Common myeloid progenitor, CD34-positive (primary cell): ENCODE measurements around the gene PTPRN2.

Source experiments
- CTCF ChIA-PET: fragments of 350-600 bp; sonication (Branson Sonifier 250); formaldehyde crosslinking; loops from one replicate; lab custom pipeline; 2021; ENCODE audit warnings: antibody characterized with exemption; lab: Charles Lee
- POLR2A ChIA-PET: fragments of 350-600 bp; sonication (Branson Sonifier 250); formaldehyde crosslinking; loops from one replicate; lab custom pipeline; 2021; ENCODE audit warnings: antibody characterized with exemption; lab: Charles Lee
- DNase-seq, 3 donors: peaks; one replicate each; pipeline versions ENCODE4 v3.0.0 to v3.0.0-alpha.2; 2013
- H3K27ac ChIP-seq, 2 experiments: 1 replicate in 1 of 2; 2 replicates in 1 of 2; pipeline ENCODE4 v1.7.0; 2013; ENCODE audit warnings: inconsistent platforms in 2 of 2, low read length in 2 of 2, mild to moderate bottlenecking in 2 of 2, low read depth in 1 of 2, moderate library complexity in 1 of 2; ENCODE audit not compliant: severe bottlenecking in 2 of 2, insufficient read depth in 1 of 2, poor library complexity in 1 of 2
- H3K27me3 ChIP-seq, 5 experiments: replicated peaks in 2 of 5; 1 replicate in 3 of 5; 2 replicates in 2 of 5; pipeline versions ENCODE4 v1.6.1 to v1.7.0; 2013; ENCODE audit warnings: low read length in 4 of 5, mild to moderate bottlenecking in 2 of 5, moderate library complexity in 2 of 5, inconsistent platforms in 1 of 5; ENCODE audit not compliant: insufficient read depth in 5 of 5, control insufficient read depth in 4 of 5
- H3K36me3 ChIP-seq, 4 experiments: 1 replicate in 2 of 4; 2 replicates in 2 of 4; pipeline versions ENCODE4 v1.6.1 to v1.7.0; 2013; ENCODE audit warnings: low read length in 3 of 4, control low read depth in 1 of 4, mild to moderate bottlenecking in 1 of 4; ENCODE audit not compliant: control insufficient read depth in 4 of 4, insufficient read depth in 4 of 4
- H3K4me1 ChIP-seq, 4 experiments: 1 replicate in 3 of 4; 2 replicates in 1 of 4; pipeline versions ENCODE4 v1.6.1 to v1.7.1; 2013; ENCODE audit warnings: low read length in 3 of 4, mild to moderate bottlenecking in 3 of 4, control low read depth in 1 of 4, inconsistent platforms in 1 of 4, moderate library complexity in 1 of 4; ENCODE audit not compliant: control insufficient read depth in 4 of 4, insufficient read depth in 4 of 4; ENCODE audit errors: control extremely low read depth in 1 of 4
- H3K4me3 ChIP-seq, 7 experiments: 1 replicate in 4 of 7; 2 replicates in 3 of 7; pipeline versions ENCODE4 v1.5.1 to v1.7.0; 2013; ENCODE audit warnings: mild to moderate bottlenecking in 7 of 7, low read length in 6 of 7, moderate library complexity in 6 of 7, inconsistent platforms in 2 of 7, low read depth in 2 of 7, control low read depth in 1 of 7; ENCODE audit not compliant: insufficient read depth in 4 of 7, control insufficient read depth in 1 of 7; ENCODE audit errors: extremely low read depth in 1 of 7
- H3K9me3 ChIP-seq, 5 experiments: 1 replicate in 4 of 5; 2 replicates in 1 of 5; pipeline versions ENCODE4 v1.6.1 to v1.7.1; 2013; ENCODE audit warnings: low read length in 4 of 5, mild to moderate bottlenecking in 2 of 5, inconsistent platforms in 1 of 5, low read depth in 1 of 5, moderate library complexity in 1 of 5; ENCODE audit not compliant: control insufficient read depth in 4 of 5, insufficient read depth in 2 of 5; ENCODE audit errors: control extremely low read depth in 1 of 5
- WGBS: methylation state at CpG from one replicate; pipeline ENCODE4 v1.1.5; 2013; ENCODE audit not compliant: insufficient coverage; 5-methylcytosine and 5-hydroxymethylcytosine counted together

Gene PTPRN2

GRCh38 chr7:158361326-158361946 lies 226.2 kb downstream of the PTPRN2 start:
- POLR2A ChIA-PET, result no interaction called here
- WGBS, result 86% methylated on average over 6 of the region's 8 CpGs

GRCh38 chr7:158358926-158359645 lies 228.5 kb downstream of the PTPRN2 start:
- H3K9me3 ChIP-seq, result peaks cover 0 to 10% (median 2%) of the 10 kb centered on the region in 5 experiments
- no peak overlapping the region for H3K4me3 ChIP-seq
- 84% methylated on average over 12 of the region's 16 CpGs for WGBS
- peaks cover 0 to 4% (median 0%) of the 10 kb centered on the region in 5 experiments for H3K27me3 ChIP-seq
- no peaks in the 10 kb centered on the region for H3K36me3 ChIP-seq
- no peaks in the 10 kb centered on the region for H3K4me1 ChIP-seq
- no peak for DNase-seq
- CTCF ChIA-PET, result no interaction called here
- POLR2A ChIA-PET, result no interaction called here
- H3K27ac ChIP-seq, result no peak overlapping the region

More at GRCh38 chr7:158361326-158361946, 226.2 kb downstream of the PTPRN2 start:
- CTCF ChIA-PET, result no interaction called here
- Histone ChIP-seq H3K4me1 (no peaks in the 10 kb centered on the region), H3K9me3 (peaks cover 0 to 4% (median 0%) of the 10 kb centered on the region in 5 experiments), H3K27ac (no peak overlapping the region), H3K4me3 (no peak overlapping the region), H3K27me3 (peaks cover 0 to under 1% (median 0%) of the 10 kb centered on the region in 5 experiments), H3K36me3 (no peaks in the 10 kb centered on the region)
- DNase-seq, result no peak

DNA sequence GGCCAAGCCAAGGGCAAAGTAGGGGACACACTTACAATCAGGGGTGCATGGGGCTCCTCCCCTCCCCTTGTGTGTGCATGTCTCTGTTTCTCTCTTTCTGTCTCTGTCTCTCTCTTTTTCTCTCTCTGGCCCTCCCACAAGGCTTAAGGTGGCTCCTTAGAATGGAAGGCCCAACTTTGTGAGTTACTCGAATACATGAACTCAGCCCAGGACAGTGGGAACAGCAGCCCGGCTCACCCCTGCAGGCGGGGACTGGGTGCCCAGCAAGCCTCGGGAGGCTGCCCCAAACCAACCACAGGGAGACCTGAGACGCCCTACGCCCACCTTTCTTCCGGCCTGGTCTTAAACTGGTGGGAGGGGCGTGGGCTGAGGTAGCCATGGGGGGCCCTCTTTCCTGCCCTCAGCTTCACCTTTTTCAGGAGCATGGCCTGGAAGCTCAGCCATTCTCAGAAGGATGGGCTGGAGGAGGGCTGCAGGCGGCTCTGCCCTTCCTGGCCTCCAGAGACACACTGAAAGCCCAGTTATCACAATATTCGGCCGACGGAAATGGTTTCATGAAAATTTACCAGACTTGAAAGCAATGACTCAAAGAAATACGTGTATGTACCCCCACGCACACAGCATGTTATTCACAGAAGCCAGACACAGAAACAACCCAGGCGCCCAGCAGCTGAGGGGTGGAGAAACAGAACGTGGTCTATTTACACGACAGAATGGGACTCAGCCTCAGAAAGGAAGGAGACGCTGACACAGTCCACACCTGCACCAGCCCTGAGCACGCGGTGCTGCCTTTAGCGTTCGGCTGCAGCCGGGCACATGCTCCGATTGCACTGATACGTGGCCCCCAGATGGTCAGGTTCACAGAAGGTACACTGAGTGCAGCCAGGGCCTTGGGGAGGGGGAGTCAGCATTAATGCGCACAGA lies 229.5 kb downstream of the PTPRN2 start:
- DNase-seq, result no peak
- no peaks in the 10 kb centered on the region for H3K4me1 ChIP-seq
- no peak overlapping the region for H3K4me3 ChIP-seq
- peaks cover 0 to 4% (median 0%) of the 10 kb centered on the region in 5 experiments for H3K27me3 ChIP-seq
- ChIA-PET CTCF (no interaction called here), POLR2A (no interaction called here)
- H3K27ac ChIP-seq, result no peak overlapping the region
- H3K36me3 ChIP-seq, result no peaks in the 10 kb centered on the region
- 93% methylated on average over 16 of the region's 26 CpGs for WGBS
- peaks cover 0 to 10% (median 2%) of the 10 kb centered on the region in 5 experiments for H3K9me3 ChIP-seq

GRCh38 chr7:158357106-158357897 lies 230.3 kb downstream of the PTPRN2 start:
- ChIA-PET POLR2A (no interaction called here), CTCF (no interaction called here)
- H3K27ac ChIP-seq, result no peak overlapping the region
- no peak for DNase-seq
- H3K4me3 ChIP-seq, result no peak overlapping the region
- no peaks in the 10 kb centered on the region for H3K4me1 ChIP-seq
- WGBS, result 82% methylated on average over 24 of the region's 30 CpGs
- H3K36me3 ChIP-seq, result no peaks in the 10 kb centered on the region
- H3K27me3 ChIP-seq, result peaks cover 0 to 4% (median 0%) of the 10 kb centered on the region in 5 experiments
- peaks cover 0 to 10% (median 2%) of the 10 kb centered on the region in 5 experiments for H3K9me3 ChIP-seq

- WGBS, result 50% methylated on average over 1 of the region's 3 CpGs
- POLR2A ChIA-PET, result no interaction called here
- Histone ChIP-seq H3K36me3 (no peaks in the 10 kb centered on the region), H3K4me1 (no peaks in the 10 kb centered on the region), H3K9me3 (peaks cover 0 to 10% (median 2%) of the 10 kb centered on the region in 5 experiments), H3K27me3 (peaks cover 0 to 4% (median 0%) of the 10 kb centered on the region in 5 experiments), H3K4me3 (no peak overlapping the region), H3K27ac (no peak overlapping the region)
- DNase-seq, result no peak
- CTCF ChIA-PET, result no interaction called here
Measured at GRCh38 chr7:158356454-158356853, 231.2 kb downstream of the PTPRN2 start.

GRCh38 chr7:158355456-158356065 lies 232.1 kb downstream of the PTPRN2 start:
- CTCF ChIA-PET, result interaction anchor here (0.6 to 1.6 kb wide), 2 partner anchors 12 to 54 kb away, joined by 3 to 4 read pairs; no protein-coding TSS in a partner anchor

More at GRCh38 chr7:158355456-158356065, 232.1 kb downstream of the PTPRN2 start:
- H3K4me1 ChIP-seq, result no peaks in the 10 kb centered on the region
- no peak overlapping the region for H3K4me3 ChIP-seq
- no peaks in the 10 kb centered on the region for H3K36me3 ChIP-seq
- POLR2A ChIA-PET, result no interaction called here
- peaks cover 0 to 4% (median 0%) of the 10 kb centered on the region in 5 experiments for H3K27me3 ChIP-seq
- no peak for DNase-seq
- no peak overlapping the region for H3K27ac ChIP-seq
- peaks cover 0 to 10% (median 0%) of the 10 kb centered on the region in 5 experiments for H3K9me3 ChIP-seq
- WGBS, result 75% methylated on average over 11 of the region's 15 CpGs
